ENCODE measurements around the gene SIPA1L2.

DNA sequence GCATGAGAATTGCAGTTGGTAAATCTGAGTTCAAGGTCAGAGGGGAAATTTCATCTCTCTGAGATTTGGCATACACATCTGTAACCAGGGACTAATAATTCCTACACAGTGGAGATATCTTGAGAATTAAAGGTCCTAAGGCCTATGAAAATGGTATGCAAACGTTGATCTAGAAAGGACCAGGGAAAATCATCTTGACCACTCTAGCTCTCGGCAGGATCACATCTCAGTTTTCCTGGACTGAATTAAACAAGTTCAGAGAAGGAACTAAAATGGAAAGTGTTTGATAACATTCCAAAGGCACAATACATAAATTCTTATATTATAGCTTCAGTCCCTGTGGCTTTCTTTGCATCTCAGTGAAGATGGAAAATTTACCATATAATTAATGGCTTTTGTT is 28.5 kb upstream of the SIPA1L2 start:
- no peak for TF ChIP-seq EZH2phosphoT487 (conservative IDR thresholded peaks at IDR 0.05; ENCODE audit: low read length)
- TF ChIP-seq, protein P1, sequence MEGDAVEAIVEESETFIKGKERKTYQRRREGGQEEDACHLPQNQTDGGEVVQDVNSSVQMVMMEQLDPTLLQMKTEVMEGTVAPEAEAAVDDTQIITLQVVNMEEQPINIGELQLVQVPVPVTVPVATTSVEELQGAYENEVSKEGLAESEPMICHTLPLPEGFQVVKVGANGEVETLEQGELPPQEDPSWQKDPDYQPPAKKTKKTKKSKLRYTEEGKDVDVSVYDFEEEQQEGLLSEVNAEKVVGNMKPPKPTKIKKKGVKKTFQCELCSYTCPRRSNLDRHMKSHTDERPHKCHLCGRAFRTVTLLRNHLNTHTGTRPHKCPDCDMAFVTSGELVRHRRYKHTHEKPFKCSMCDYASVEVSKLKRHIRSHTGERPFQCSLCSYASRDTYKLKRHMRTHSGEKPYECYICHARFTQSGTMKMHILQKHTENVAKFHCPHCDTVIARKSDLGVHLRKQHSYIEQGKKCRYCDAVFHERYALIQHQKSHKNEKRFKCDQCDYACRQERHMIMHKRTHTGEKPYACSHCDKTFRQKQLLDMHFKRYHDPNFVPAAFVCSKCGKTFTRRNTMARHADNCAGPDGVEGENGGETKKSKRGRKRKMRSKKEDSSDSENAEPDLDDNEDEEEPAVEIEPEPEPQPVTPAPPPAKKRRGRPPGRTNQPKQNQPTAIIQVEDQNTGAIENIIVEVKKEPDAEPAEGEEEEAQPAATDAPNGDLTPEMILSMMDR (IDR thresholded peaks at IDR 0.05; ENCODE audit: insufficient read depth, low read length, poor library complexity, severe bottlenecking) = no peak

Data from SU-DHL-6 (cell line).